Epithelial cell of esophagus (primary cell): ENCODE results near the gene KCNQ2.

Source experiments
- DNase-seq: peaks from one replicate; pipeline ENCODE4 v3.0.0; 2010; ENCODE audit warnings: low read depth
- H3K4me3 ChIP-seq: 2 replicates; pipeline ENCODE4 v1.5.1; 2011; ENCODE audit warnings: mild to moderate bottlenecking, low read length, control low read depth
- CTCF ChIP-seq: IDR thresholded peaks from 2 replicates; pipeline ENCODE4 v1.5.1; 2011; ENCODE audit warnings: low read depth, mild to moderate bottlenecking, low read length, control low read depth, inconsistent platforms; ENCODE audit not compliant: insufficient read depth; ENCODE audit errors: missing control alignments

Gene KCNQ2

GRCh38 chr20:63492982-63493381 is 20.5 kb upstream of the KCNQ2 start:
- TF ChIP-seq CTCF = no peak
- H3K4me3 ChIP-seq = no peak overlapping the region
- no peak for DNase-seq

GRCh38 chr20:63492518-63492917 is 20.1 kb upstream of the KCNQ2 start:
- no peak for DNase-seq
- no peak overlapping the region for H3K4me3 ChIP-seq
- no peak for TF ChIP-seq CTCF

- H3K4me3 ChIP-seq = no peak overlapping the region
- DNase-seq = no peak
- no peak for TF ChIP-seq CTCF
Measured at GRCh38 chr20:63491635-63492230, 19.3 kb upstream of the KCNQ2 start.

GRCh38 chr20:63491078-63491477 is 18.6 kb upstream of the KCNQ2 start:
- TF ChIP-seq CTCF = no peak
- no peak for DNase-seq
- H3K4me3 ChIP-seq = no peak overlapping the region

- DNase-seq = no peak
- no peak overlapping the region for H3K4me3 ChIP-seq
- TF ChIP-seq CTCF = no peak
Measured at GRCh38 chr20:63490416-63490815, 18.0 kb upstream of the KCNQ2 start.

GRCh38 chr20:63488315-63489251 is 16.1 kb upstream of the KCNQ2 start:
- TF ChIP-seq CTCF = no peak
- no peak for DNase-seq
- no peak overlapping the region for H3K4me3 ChIP-seq
